ENCODE measurements around the gene ZIC1. TPM values are rescaled to one million over a fixed set of nuclear protein-coding genes. Genes with fewer than 3 reads are reported as not detected.

ZIC1 gene
- total RNA-seq, 1 experiment from 2014 or later, result not detected

DNA sequence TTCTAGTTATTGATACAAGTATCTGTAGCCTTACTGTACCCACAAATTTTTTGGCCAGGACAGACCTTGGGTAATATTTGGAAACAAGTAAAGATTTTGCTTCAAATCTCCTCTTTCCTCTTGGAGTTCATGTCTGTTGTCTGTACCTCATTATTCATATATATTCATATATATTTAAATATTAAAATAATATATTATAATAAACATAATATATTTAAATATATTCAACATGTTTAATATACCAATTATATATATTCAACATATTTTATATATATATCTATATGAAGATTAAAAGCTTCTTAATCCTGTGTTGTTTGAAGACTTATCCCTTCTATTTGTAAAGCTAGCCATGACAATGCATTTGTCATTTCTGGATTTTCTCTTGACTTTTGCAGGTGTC lies 38.1 kb downstream of the ZIC1 start:
- no peak overlapping the region for H3K27ac Mint-ChIP-seq (ENCODE audit: unreplicated experiment)
- H3K36me3 Mint-ChIP-seq (ENCODE audit: insufficient read depth, unreplicated experiment), result no peaks in the 10 kb centered on the region
- CTCF ChIA-PET, result no interaction called here
- no peak for DNase-seq
- H3K4me1 Mint-ChIP-seq (ENCODE audit: low read depth, unreplicated experiment), result no peaks in the 10 kb centered on the region
- peaks cover 3% of the 10 kb centered on the region for H3K9me3 Mint-ChIP-seq (ENCODE audit: low read depth, unreplicated experiment)
- TF ChIP-seq CTCF (IDR thresholded peaks at IDR 0.05; ENCODE audit: unreplicated experiment), result no peak
- intact Hi-C loops (cut with micrococcal nuclease; ENCODE audit: unreplicated experiment), result no loop called here
- H3K4me3 Mint-ChIP-seq (ENCODE audit: low read depth, unreplicated experiment), result no peak overlapping the region
- no peaks in the 10 kb centered on the region for H3K27me3 Mint-ChIP-seq (ENCODE audit: unreplicated experiment)
- BruUV-seq (replicated peaks), result no TSS peak

DNA sequence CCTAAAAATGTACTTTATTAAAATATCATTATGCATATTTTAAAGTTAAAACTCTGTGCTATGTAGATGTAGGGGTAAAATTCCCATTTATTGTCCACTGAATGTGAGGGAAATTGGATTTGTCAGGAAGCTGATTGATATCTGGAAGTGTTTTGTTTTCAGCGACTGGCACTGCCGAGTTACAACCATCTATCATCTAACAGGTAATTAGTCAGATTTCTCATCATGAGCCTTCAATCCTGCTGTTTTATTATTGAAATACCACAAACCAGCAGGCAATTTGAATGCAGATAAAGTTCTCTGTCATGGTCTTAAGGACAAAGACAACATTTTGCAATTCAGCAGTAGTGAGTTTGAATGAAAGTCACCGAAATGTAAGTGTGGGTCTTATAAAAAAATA lies 40.5 kb downstream of the ZIC1 start:
- intact Hi-C loops (cut with micrococcal nuclease; ENCODE audit: unreplicated experiment), result no loop called here
- TF ChIP-seq CTCF (IDR thresholded peaks at IDR 0.05; ENCODE audit: unreplicated experiment), result no peak
- Mint-ChIP-seq H3K36me3 (ENCODE audit: insufficient read depth, unreplicated experiment) (no peaks in the 10 kb centered on the region), H3K27me3 (ENCODE audit: unreplicated experiment) (no peaks in the 10 kb centered on the region), H3K4me1 (ENCODE audit: low read depth, unreplicated experiment) (no peaks in the 10 kb centered on the region), H3K9me3 (ENCODE audit: low read depth, unreplicated experiment) (no peaks in the 10 kb centered on the region), H3K27ac (ENCODE audit: unreplicated experiment) (no peak overlapping the region), H3K4me3 (ENCODE audit: low read depth, unreplicated experiment) (no peak overlapping the region)
- no peak for DNase-seq
- BruUV-seq (replicated peaks), result no TSS peak
- CTCF ChIA-PET, result no interaction called here

DNA sequence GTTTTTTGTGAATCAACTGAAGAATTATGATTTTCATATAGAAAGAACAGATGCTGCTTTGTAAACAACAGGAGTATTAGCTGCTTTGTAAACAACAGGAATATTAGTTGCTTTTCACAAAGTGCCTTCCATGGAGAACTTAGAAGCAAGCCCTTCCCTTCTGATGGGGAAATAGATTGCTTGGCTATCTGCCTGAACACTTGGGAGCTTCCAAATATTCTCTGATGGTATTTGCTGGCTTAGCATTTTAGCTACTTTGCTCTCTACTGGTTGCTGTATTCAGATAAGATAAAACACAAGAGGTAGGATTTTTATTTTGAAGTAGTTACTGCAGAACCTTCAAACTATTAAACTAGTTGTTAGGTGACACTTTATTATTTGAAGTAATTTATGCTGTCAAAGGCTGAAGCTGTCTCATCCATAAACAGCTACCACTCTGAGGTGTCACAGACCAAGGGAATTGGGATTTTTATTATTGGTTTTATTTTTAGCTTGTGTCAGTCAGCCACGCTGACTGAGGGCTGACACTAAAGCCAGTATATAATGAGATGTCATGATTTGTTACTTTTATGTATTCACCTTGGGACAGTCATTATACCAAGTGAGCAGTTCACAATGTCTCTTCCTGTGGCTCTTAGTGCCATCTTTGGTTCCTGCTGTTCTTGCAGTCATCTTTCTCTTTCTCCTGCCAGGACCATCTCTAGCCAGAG lies 50.0 kb downstream of the ZIC1 start:
- DNase-seq, result no peak
- Mint-ChIP-seq H3K27me3 (ENCODE audit: unreplicated experiment) (no peaks in the 10 kb centered on the region), H3K4me3 (ENCODE audit: low read depth, unreplicated experiment) (no peak overlapping the region), H3K4me1 (ENCODE audit: low read depth, unreplicated experiment) (no peaks in the 10 kb centered on the region), H3K27ac (ENCODE audit: unreplicated experiment) (no peak overlapping the region), H3K9me3 (ENCODE audit: low read depth, unreplicated experiment) (no peaks in the 10 kb centered on the region), H3K36me3 (ENCODE audit: insufficient read depth, unreplicated experiment) (no peaks in the 10 kb centered on the region)
- no TSS peak for BruUV-seq (replicated peaks)
- CTCF ChIA-PET, result no interaction called here
- intact Hi-C loops (cut with micrococcal nuclease; ENCODE audit: unreplicated experiment), result no loop called here
- no peak for TF ChIP-seq CTCF (IDR thresholded peaks at IDR 0.05; ENCODE audit: unreplicated experiment)

- H3K27ac Mint-ChIP-seq (ENCODE audit: unreplicated experiment), result no peak overlapping the region
- H3K36me3 Mint-ChIP-seq (ENCODE audit: insufficient read depth, unreplicated experiment), result no peaks in the 10 kb centered on the region
- no TSS peak for BruUV-seq (replicated peaks)
- H3K9me3 Mint-ChIP-seq (ENCODE audit: low read depth, unreplicated experiment), result no peaks in the 10 kb centered on the region
- TF ChIP-seq CTCF (IDR thresholded peaks at IDR 0.05; ENCODE audit: unreplicated experiment), result no peak
- intact Hi-C loops (cut with micrococcal nuclease; ENCODE audit: unreplicated experiment), result no loop called here
- no peak for DNase-seq
- no peaks in the 10 kb centered on the region for H3K4me1 Mint-ChIP-seq (ENCODE audit: low read depth, unreplicated experiment)
- CTCF ChIA-PET, result interaction anchor here (1.0 kb wide), 1 partner anchor 11 kb away, joined by 3 read pairs; no protein-coding TSS in a partner anchor
- no peak overlapping the region for H3K4me3 Mint-ChIP-seq (ENCODE audit: low read depth, unreplicated experiment)
- H3K27me3 Mint-ChIP-seq (ENCODE audit: unreplicated experiment), result no peaks in the 10 kb centered on the region
These were observed 53.7 kb downstream of the ZIC1 start for GRCh38 chr3:147462856-147463255.

Other genes starting within 250 kb of the ZIC1 start
- gene ZIC4, start 2.8 kb upstream of the ZIC1 start, total RNA-seq (2022), result not detected in 2 replicates

Measured in Calu3 (cell line).